A549 (cell line): Measurements from ENCODE around the gene LRRC1. TPM values are rescaled to one million over a fixed set of nuclear protein-coding genes. Genes with fewer than 3 reads are reported as not detected.

ENCODE experiments used
- ATAC-seq, 2 experiments: fragments of 200-7000 bp in 1 of 2; fragments of >200 bp in 1 of 2; cut with Nextera tagmentation in 1 of 2; cut with Tn5 transposase in 1 of 2; 3 replicates each; pipeline versions ENCODE4 v1.8.0 to v1.9.1; 2018 to 2020; ENCODE audit warnings: mild to moderate bottlenecking in 1 of 2, moderate library complexity in 1 of 2
- CTCF ChIA-PET: fragments of 300-600 bp; sonication (Branson Sonifier 250); formaldehyde crosslinking; extraction: SDS; loops from one replicate; lab custom pipeline; 2021; ENCODE audit warnings: antibody characterized with exemption, inconsistent platforms; lab: Yijun Ruan, JAX
- POLR2A ChIA-PET: fragments of 350-600 bp; formaldehyde crosslinking; extraction: SDS; loops from one replicate; lab custom pipeline; 2021; ENCODE audit warnings: antibody characterized with exemption, inconsistent platforms; lab: Yijun Ruan, JAX
- DNase-seq, 2 experiments: peaks; one replicate each; pipeline versions ENCODE4 v3.0.0 to v3.0.0-alpha.2; 2011 to 2016; ENCODE audit warnings: low read depth in 1 of 2, low spot score in 1 of 2
- FAIRE-seq: peaks from 2 replicates; lab custom pipeline; 2011; peaks lifted over from hg19 to GRCh38; lab: Jason Lieb, UNC
- H3K27ac ChIP-seq, 2 experiments: fragments of >200 bp; sonication (Bioruptor Twin); formaldehyde crosslinking; 3 replicates each; pipeline ENCODE4 v1.5.1; 2016 to 2017
- H3K4me1 ChIP-seq: fragments of >200 bp; sonication (Bioruptor Twin); formaldehyde crosslinking; 3 replicates; pipeline ENCODE4 v1.6.1; 2016
- H3K4me2 ChIP-seq: fragments of >200 bp; sonication (Bioruptor Twin); formaldehyde crosslinking; 3 replicates; pipeline ENCODE4 v1.6.1; 2016
- H3K4me3 ChIP-seq: fragments of >200 bp; sonication (Bioruptor Twin); formaldehyde crosslinking; 3 replicates; pipeline ENCODE4 v1.5.1; 2016
- H3K9me3 ChIP-seq: fragments of >200 bp; sonication (Bioruptor Twin); formaldehyde crosslinking; 3 replicates; pipeline ENCODE4 v1.6.1; 2016
- BHLHE40 ChIP-seq: IDR thresholded peaks from 2 replicates; pipeline ENCODE4 v1.6.1; 2012; ENCODE audit warnings: low read depth, low read length, inconsistent platforms
- CHD4 ChIP-seq: fragments of 200-600 bp; sonication (generic); IDR thresholded peaks from 2 replicates; pipeline ENCODE4 v1.6.1; 2016; ENCODE audit warnings: antibody characterized with exemption, mild to moderate bottlenecking, borderline replicate concordance
- EHF ChIP-seq: fragments of 250-450 bp; sonication (Bioruptor Pico); IDR thresholded peaks from 2 replicates; pipeline ENCODE4 v1.5.0; 2020; ENCODE audit warnings: mild to moderate bottlenecking
- ELK1 ChIP-seq: fragments of 150-350 bp; IDR thresholded peaks from 2 replicates; pipeline ENCODE4 v1.6.1; 2014; ENCODE audit warnings: low read depth, mild to moderate bottlenecking, low read length
- ESRRA ChIP-seq: fragments of 150-350 bp; IDR thresholded peaks from 2 replicates; pipeline ENCODE4 v1.6.1; 2014; ENCODE audit warnings: mild to moderate bottlenecking, low read length, borderline replicate concordance
- HDAC2 ChIP-seq: fragments of 200-600 bp; sonication (generic); IDR thresholded peaks from 2 replicates; pipeline ENCODE4 v1.6.1; 2016
- HES2 ChIP-seq: fragments of >200 bp; sonication (Bioruptor Twin); formaldehyde crosslinking; IDR thresholded peaks from 2 replicates; pipeline ENCODE4 v1.6.1; 2016
- HEYL ChIP-seq: fragments of 250-450 bp; sonication (Bioruptor Pico); IDR thresholded peaks from 2 replicates; pipeline ENCODE4 v1.8.0; 2021; ENCODE audit warnings: mild to moderate bottlenecking, moderate library complexity
- KDM1A ChIP-seq: fragments of 200-600 bp; sonication (generic); IDR thresholded peaks from 2 replicates; pipeline ENCODE4 v1.6.1; 2016; ENCODE audit warnings: low read depth, mild to moderate bottlenecking
- KDM5A ChIP-seq: fragments of 200-600 bp; sonication (generic); IDR thresholded peaks from 2 replicates; pipeline ENCODE4 v1.6.1; 2016; ENCODE audit warnings: antibody characterized with exemption, mild to moderate bottlenecking
- MAFK ChIP-seq: fragments of 450-650 bp; IDR thresholded peaks from 2 replicates; pipeline ENCODE4 v1.6.1; 2014; ENCODE audit not compliant: partially characterized antibody
- MYC ChIP-seq: IDR thresholded peaks from 2 replicates; pipeline ENCODE4 v1.6.1; 2012; ENCODE audit warnings: mild to moderate bottlenecking, inconsistent platforms, low read length, improper control_type of control experiment, borderline replicate concordance
- NR3C1 ChIP-seq: fragments of >200 bp; sonication (Bioruptor Twin); formaldehyde crosslinking; IDR thresholded peaks from 3 replicates; pipeline ENCODE4 v1.6.1; 2017
- POLR2AphosphoS2 ChIP-seq: conservative IDR thresholded peaks from 2 replicates; pipeline ENCODE4 v1.6.1; 2012; ENCODE audit warnings: low read length, improper control_type of control experiment, inconsistent platforms
- RAD21 ChIP-seq, 2 experiments: fragments of >200 bp in 1 of 2; sonication (Bioruptor Twin) in 1 of 2; formaldehyde crosslinking in 1 of 2; IDR thresholded peaks in 1 of 2; conservative IDR thresholded peaks in 1 of 2; 2 replicates in 1 of 2; 3 replicates in 1 of 2; pipeline ENCODE4 v1.6.1; 2012 to 2018; ENCODE audit warnings: inconsistent platforms in 1 of 2
- RARB ChIP-seq: fragments of 250-450 bp; sonication (Bioruptor Pico); IDR thresholded peaks from 2 replicates; pipeline ENCODE4 v1.8.0; 2021; ENCODE audit warnings: mild to moderate bottlenecking, moderate library complexity
- ZC3H11A ChIP-seq: fragments of 450-650 bp; IDR thresholded peaks from 2 replicates; pipeline ENCODE4 v1.6.1; 2014; ENCODE audit warnings: antibody characterized with exemption, mild to moderate bottlenecking
- WGBS: methylation state at CpG from one replicate; pipeline ENCODE4 v1.1.6; 2017; ENCODE audit errors: missing lambda C conversion rate; 5-methylcytosine and 5-hydroxymethylcytosine counted together
- polyA plus RNA-seq, 4 experiments: library from polyadenylated mRNA; depleted of rRNA in 3 of 4; stranded (reverse); fragments of >200 nt; fragmentation: RNase III in 1 of 4; extraction: RNeasy Plus Mini Kit Qiagen cat#74134 plus additional on column Dnase treatment in 1 of 4; gene quantifications; 2 replicates in 3 of 4; 3 replicates in 1 of 4; pipeline ENCODE4 v1.2.3, GENCODE V29; 2011 to 2017
- TF ChIP-seq, protein P1 (sequence below): fragments of >200 bp; sonication (Bioruptor Twin); formaldehyde crosslinking; IDR thresholded peaks from 3 replicates; pipeline ENCODE4 v1.6.1; 2016
- TF ChIP-seq, protein P2 (sequence below): fragments of 450-650 bp; IDR thresholded peaks from 2 replicates; pipeline ENCODE4 v1.6.1; 2014; ENCODE audit warnings: antibody characterized with exemption

The LRRC1 gene
- polyA plus RNA-seq, 2 of the 4 experiments (the other 2 are of a cell fraction): 5.2 to 8.0 TPM

DNA sequence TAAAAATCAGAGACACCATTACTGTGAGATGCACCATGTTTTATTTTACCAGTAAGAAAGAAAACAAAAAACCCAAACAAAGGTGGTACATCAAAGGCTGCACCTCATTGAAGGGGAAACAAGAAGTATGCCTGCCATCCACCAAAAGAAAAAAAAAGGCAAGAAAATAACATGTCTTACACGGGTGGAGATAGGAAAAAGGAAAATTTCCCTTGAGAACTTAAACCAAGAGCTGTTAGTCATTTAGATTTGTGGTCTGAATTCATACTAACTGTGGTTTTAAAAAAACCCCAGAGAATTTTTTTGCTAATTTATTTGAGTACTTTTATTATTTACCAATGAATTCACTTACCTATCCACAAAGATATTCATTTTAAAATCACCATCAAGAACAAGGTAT, 144.0 kb downstream of the LRRC1 start:
- DNase-seq: no peak
- 13% methylated on average over 1 of the region's 1 CpG for WGBS
- no peak overlapping the region for H3K4me3 ChIP-seq
- no peaks in the 10 kb centered on the region for H3K9me3 ChIP-seq
- TF ChIP-seq MYC (no peak), BHLHE40 (no peak), KDM1A (no peak), HEYL (CRISPR knock-in tag) (no peak), KDM5A (no peak), RAD21 (conservative IDR thresholded peaks at IDR 0.05 in 1 of 2, IDR thresholded peaks at IDR 0.05 in 1 of 2) (no peak)
- no peak overlapping the region for H3K27ac ChIP-seq
- H3K4me2 ChIP-seq: no peak overlapping the region
- no peak for FAIRE-seq
- ChIA-PET CTCF (interaction anchor here (1.2 kb wide), 1 partner anchor 17 kb away, joined by 3 read pairs; no protein-coding TSS in a partner anchor), POLR2A (no interaction called here)
- no peak for ATAC-seq
- H3K4me1 ChIP-seq: no peaks in the 10 kb centered on the region

GRCh38 chr6:53939830-53940229, 145.0 kb downstream of the LRRC1 start:
- 41% methylated on average over 3 of the region's 3 CpGs for WGBS

GRCh38 chr6:53943395-53943794, 148.6 kb downstream of the LRRC1 start:
- DNase-seq: no peak
- H3K4me3 ChIP-seq: no peak overlapping the region
- no peaks in the 10 kb centered on the region for H3K4me1 ChIP-seq
- H3K4me2 ChIP-seq: no peak overlapping the region
- ChIA-PET POLR2A (no interaction called here), CTCF (interaction anchor here (0.6 to 5.4 kb wide), 3 partner anchors 13 to 450 kb away, joined by 3 to 29 read pairs (median 3); no protein-coding TSS in a partner anchor)
- no peak overlapping the region for H3K27ac ChIP-seq
- TF ChIP-seq HES2: no peak
- no peak for TF ChIP-seq BHLHE40
- no peak for TF ChIP-seq POLR2AphosphoS2
- no peak for TF ChIP-seq EHF
- TF ChIP-seq NR3C1: no peak
- no peak for TF ChIP-seq ESRRA
- TF ChIP-seq, protein P1, sequence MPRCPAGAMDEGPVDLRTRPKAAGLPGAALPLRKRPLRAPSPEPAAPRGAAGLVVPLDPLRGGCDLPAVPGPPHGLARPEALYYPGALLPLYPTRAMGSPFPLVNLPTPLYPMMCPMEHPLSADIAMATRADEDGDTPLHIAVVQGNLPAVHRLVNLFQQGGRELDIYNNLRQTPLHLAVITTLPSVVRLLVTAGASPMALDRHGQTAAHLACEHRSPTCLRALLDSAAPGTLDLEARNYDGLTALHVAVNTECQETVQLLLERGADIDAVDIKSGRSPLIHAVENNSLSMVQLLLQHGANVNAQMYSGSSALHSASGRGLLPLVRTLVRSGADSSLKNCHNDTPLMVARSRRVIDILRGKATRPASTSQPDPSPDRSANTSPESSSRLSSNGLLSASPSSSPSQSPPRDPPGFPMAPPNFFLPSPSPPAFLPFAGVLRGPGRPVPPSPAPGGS: no peak
- TF ChIP-seq, protein P2, sequence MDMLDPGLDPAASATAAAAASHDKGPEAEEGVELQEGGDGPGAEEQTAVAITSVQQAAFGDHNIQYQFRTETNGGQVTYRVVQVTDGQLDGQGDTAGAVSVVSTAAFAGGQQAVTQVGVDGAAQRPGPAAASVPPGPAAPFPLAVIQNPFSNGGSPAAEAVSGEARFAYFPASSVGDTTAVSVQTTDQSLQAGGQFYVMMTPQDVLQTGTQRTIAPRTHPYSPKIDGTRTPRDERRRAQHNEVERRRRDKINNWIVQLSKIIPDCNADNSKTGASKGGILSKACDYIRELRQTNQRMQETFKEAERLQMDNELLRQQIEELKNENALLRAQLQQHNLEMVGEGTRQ: no peak
- no peak for TF ChIP-seq MAFK
- ATAC-seq: no peak
- 87% methylated on average over 2 of the region's 2 CpGs for WGBS
- FAIRE-seq: no peak
- H3K9me3 ChIP-seq: no peaks in the 10 kb centered on the region

More at GRCh38 chr6:53939830-53940229, 145.0 kb downstream of the LRRC1 start:
- no peak overlapping the region for H3K4me2 ChIP-seq
- no peaks in the 10 kb centered on the region for H3K9me3 ChIP-seq
- TF ChIP-seq RARB (CRISPR knock-in tag) (no peak), HEYL (CRISPR knock-in tag) (no peak), CHD4 (no peak), ZC3H11A (no peak)
- TF ChIP-seq, all 56 proteins: peak for 0
- ChIA-PET CTCF (interaction anchor here (1.2 kb wide), 1 partner anchor 16 kb away, joined by 3 read pairs; no protein-coding TSS in a partner anchor), POLR2A (no interaction called here)
- ATAC-seq (no peak), FAIRE-seq (no peak), DNase-seq (no peak)
- Histone ChIP-seq H3K4me1 (no peaks in the 10 kb centered on the region), H3K27ac (no peak overlapping the region), H3K4me3 (no peak overlapping the region)

DNA sequence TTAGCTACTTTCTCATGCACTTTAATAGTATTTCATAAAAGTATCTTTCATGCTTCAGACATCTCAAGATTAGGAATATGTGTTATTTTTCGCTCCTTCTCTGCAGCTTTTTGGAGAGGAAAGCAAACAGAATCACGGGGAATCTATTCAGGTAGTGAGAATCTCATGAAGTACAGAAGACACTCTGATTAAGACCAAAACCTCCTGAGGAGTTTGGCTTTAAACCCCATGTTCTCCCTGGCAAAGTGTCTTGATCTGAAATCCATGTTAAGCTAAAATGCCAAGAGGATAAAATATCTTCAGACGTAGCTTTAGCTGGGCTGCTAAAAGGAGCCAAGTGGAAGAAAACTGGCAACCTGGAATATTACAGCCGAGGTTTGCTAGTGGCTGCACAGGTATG, 149.3 kb downstream of the LRRC1 start:
- WGBS: 42% methylated on average over 4 of the region's 4 CpGs
- H3K27ac ChIP-seq: no peak overlapping the region
- H3K9me3 ChIP-seq: no peaks in the 10 kb centered on the region; the same call in 2 of the 3 replicates
- no peaks in the 10 kb centered on the region for H3K4me1 ChIP-seq
- TF ChIP-seq, protein P2: no peak
- TF ChIP-seq HDAC2 (no peak), ELK1 (no peak)
- DNase-seq (no peak), FAIRE-seq (no peak), ATAC-seq (no peak)
- no peak overlapping the region for H3K4me2 ChIP-seq
- no peak overlapping the region for H3K4me3 ChIP-seq
- POLR2A ChIA-PET: no interaction called here
- CTCF ChIA-PET: interaction anchor here (0.6 to 5.4 kb wide), 3 partner anchors 12 to 451 kb away, joined by 3 to 29 read pairs (median 3); no protein-coding TSS in a partner anchor
